B cell (primary cell): ENCODE measurements around the gene ARHGDIA. TPM values are rescaled to one million over a fixed set of nuclear protein-coding genes. Genes with fewer than 3 reads are reported as not detected.

ENCODE experiments used
- ATAC-seq: fragments of 200-7000 bp; cut with Tn5 transposase; one replicate; pipeline ENCODE4 v1.10.0; 2021; ENCODE audit warnings: low read depth, mild to moderate bottlenecking, moderate number of reproducible peaks, moderate library complexity
- CTCF ChIA-PET: fragments of 350-600 bp; sonication (Branson Sonifier 250); formaldehyde crosslinking; loops from one replicate; lab custom pipeline; 2021; ENCODE audit warnings: antibody characterized with exemption, inconsistent platforms; lab: Charles Lee
- POLR2A ChIA-PET: fragments of 350-600 bp; sonication (Branson Sonifier 250); formaldehyde crosslinking; loops from one replicate; lab custom pipeline; 2021; ENCODE audit warnings: antibody characterized with exemption; lab: Charles Lee
- DNase-seq: peaks from one replicate; pipeline ENCODE4 v3.0.0; 2013
- H2AFZ ChIP-seq: 2 replicates; pipeline ENCODE4 v1.6.1; 2012; ENCODE audit warnings: mild to moderate bottlenecking, low read depth, low read length; ENCODE audit not compliant: insufficient read depth, poor library complexity, severe bottlenecking
- H3K27ac ChIP-seq, 2 donors: 1 replicate in 1 of 2; 2 replicates in 1 of 2; pipeline ENCODE4 v1.5.1; 2012 to 2013; ENCODE audit warnings: low read length in 2 of 2, mild to moderate bottlenecking in 2 of 2, moderate library complexity in 1 of 2
- H3K27me3 ChIP-seq, 4 experiments: fragments of 200-600 bp in 1 of 4; sonication (generic) in 1 of 4; replicated peaks in 1 of 4; 1 replicate in 2 of 4; 2 replicates in 2 of 4; pipeline versions ENCODE4 v1.6.1 to v1.7.0; 2013 to 2016; ENCODE audit warnings: low read length in 3 of 4, mild to moderate bottlenecking in 2 of 4, mixed read lengths in 1 of 4, moderate library complexity in 1 of 4; ENCODE audit not compliant: insufficient read depth in 4 of 4, control insufficient read depth in 3 of 4; ENCODE audit errors: control extremely low read depth in 1 of 4
- H3K36me3 ChIP-seq, 2 experiments: replicated peaks in 1 of 2; 1 replicate in 1 of 2; 2 replicates in 1 of 2; pipeline versions ENCODE4 v1.6.1 to v1.7.1; 2013; ENCODE audit warnings: low read length in 1 of 2; ENCODE audit not compliant: insufficient read depth in 2 of 2, control insufficient read depth in 1 of 2; ENCODE audit errors: control extremely low read depth in 1 of 2, extremely low read depth in 1 of 2
- H3K4me1 ChIP-seq, 2 donors: fragments of 200-600 bp in 1 of 2; sonication (generic) in 1 of 2; 1 replicate in 1 of 2; 2 replicates in 1 of 2; pipeline versions ENCODE4 v1.5.1 to v1.6.1; 2013 to 2017; ENCODE audit warnings: low read length in 2 of 2; ENCODE audit not compliant: control insufficient read depth in 2 of 2, insufficient read depth in 2 of 2
- H3K4me2 ChIP-seq: replicated peaks from 2 replicates; pipeline ENCODE3; 2012; ENCODE audit warnings: mild to moderate bottlenecking, low read depth, low read length; ENCODE audit not compliant: poor library complexity, severe bottlenecking
- H3K4me3 ChIP-seq, 5 experiments: fragments of 200-600 bp in 1 of 5; sonication (generic) in 1 of 5; 1 replicate in 3 of 5; 2 replicates in 2 of 5; pipeline versions ENCODE4 v1.5.1 to v1.7.0; 2011 to 2016; ENCODE audit warnings: low read length in 4 of 5, mild to moderate bottlenecking in 4 of 5, low read depth in 2 of 5, control low read depth in 1 of 5, moderate library complexity in 1 of 5; ENCODE audit not compliant: insufficient read depth in 1 of 5; ENCODE audit errors: control extremely low read depth in 1 of 5, extremely low read depth in 1 of 5
- H3K79me2 ChIP-seq: fragments of 200-600 bp; sonication (generic); one replicate; pipeline ENCODE4 v1.6.0; 2016; ENCODE audit warnings: low read length; ENCODE audit not compliant: control insufficient read depth, insufficient read depth
- H3K9ac ChIP-seq: fragments of 200-600 bp; sonication (generic); 2 replicates; pipeline ENCODE4 v1.6.1; 2017; ENCODE audit warnings: mild to moderate bottlenecking, low read length, moderate library complexity
- H3K9me3 ChIP-seq, 3 donors: one replicate each; pipeline versions ENCODE4 v1.6.1 to v1.7.1; 2013; ENCODE audit warnings: low read length in 2 of 3; ENCODE audit not compliant: control insufficient read depth in 2 of 3, insufficient read depth in 1 of 3; ENCODE audit errors: control extremely low read depth in 1 of 3
- H4K20me1 ChIP-seq: 2 replicates; pipeline ENCODE4 v1.6.0; 2012; ENCODE audit warnings: mild to moderate bottlenecking, low read length; ENCODE audit not compliant: insufficient read depth, control insufficient read depth, poor library complexity, severe bottlenecking
- H3K27ac Mint-ChIP-seq: one replicate; pipeline ENCODE4 v1.8.0; 2021; ENCODE audit warnings: mixed read lengths
- H3K27me3 Mint-ChIP-seq: one replicate; pipeline ENCODE4 v1.8.0; 2021; ENCODE audit warnings: mixed read lengths
- H3K4me1 Mint-ChIP-seq: one replicate; pipeline ENCODE4 v1.8.0; 2021; ENCODE audit warnings: mixed read lengths
- H3K4me3 Mint-ChIP-seq: one replicate; pipeline ENCODE4 v1.8.0; 2021; ENCODE audit warnings: mixed read lengths
- H3K9me3 Mint-ChIP-seq: one replicate; pipeline ENCODE4 v1.8.0; 2022; ENCODE audit warnings: mixed read lengths; ENCODE audit not compliant: insufficient read depth
- CTCF ChIP-seq: fragments of 200-600 bp; IDR thresholded peaks from one replicate; pipeline ENCODE4 v1.8.0; 2022; ENCODE audit warnings: antibody characterized with exemption, mild to moderate bottlenecking
- EZH2 ChIP-seq: IDR thresholded peaks from 2 replicates; pipeline ENCODE4 v1.6.1; 2012; ENCODE audit warnings: borderline replicate concordance, low read depth, mild to moderate bottlenecking, moderate library complexity, low read length; ENCODE audit not compliant: insufficient read depth, poor library complexity, severe bottlenecking
- WGBS: methylation state at CpG from one replicate; pipeline ENCODE4 v1.1.5; 2013; ENCODE audit warnings: missing lambda C conversion rate; ENCODE audit not compliant: insufficient coverage; 5-methylcytosine and 5-hydroxymethylcytosine counted together
- intact Hi-C: fragments of 100-400 bp; cut with micrococcal nuclease; formaldehyde crosslinking; loops from one replicate; pipeline ENCODE4 v1.10.0; 2022
- polyA plus RNA-seq: library from polyadenylated mRNA; depleted of rRNA; stranded (reverse); fragments of >200 nt; gene quantifications from 2 replicates; pipeline ENCODE4 v1.2.3, GENCODE V29; 2012
- total RNA-seq, 2 donors: library from RNA; stranded (reverse); fragments of 120-200 nt in 1 of 2; gene quantifications; 1 replicate in 1 of 2; 2 replicates in 1 of 2; pipeline versions ENCODE4 v1.2.3 to v1.2.4, GENCODE V29; 2013 to 2022

ARHGDIA gene
- total and polyA plus RNA-seq, 2 donors (not counting 1 experiment from before 2014, with no cell fraction given) = 262 to 510 TPM

DNA sequence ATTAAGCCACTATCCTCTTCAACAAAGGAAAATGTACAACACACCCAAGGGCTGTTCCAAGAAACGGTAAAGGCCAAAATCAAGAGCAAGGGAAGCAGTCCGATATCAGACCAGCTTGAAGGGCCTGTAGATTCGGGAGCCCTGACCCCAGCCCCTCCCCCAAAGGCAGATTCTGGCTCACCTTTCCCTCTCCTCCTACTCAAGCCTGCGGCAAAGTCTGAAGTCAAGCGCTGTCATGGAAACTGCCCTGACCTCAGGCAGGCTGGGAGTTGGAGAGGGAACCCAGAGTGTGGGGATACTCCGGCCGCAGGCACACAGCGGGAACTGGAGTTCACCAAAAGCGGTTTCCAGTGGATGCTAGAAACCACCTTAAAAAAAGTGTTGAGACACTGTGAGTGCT is 18.5 kb upstream of the ARHGDIA start:
- WGBS = 91% methylated on average over 6 of the region's 9 CpGs
- ATAC-seq (no peak), DNase-seq (no peak)
- ChIA-PET CTCF (no interaction called here), POLR2A (interaction anchor here (0.6 kb wide), 1 partner anchor 979 kb away, joined by 4 read pairs; no protein-coding TSS in a partner anchor)
- Histone ChIP-seq H3K9me3 (no peaks in the 10 kb centered on the region), H3K27me3 (no peaks in the 10 kb centered on the region), H3K79me2 (peaks cover 50% of the 10 kb centered on the region), H3K36me3 (peaks cover 2 to 49% of the 10 kb centered on the region in 2 experiments), H2AFZ (no peak overlapping the region), H3K4me3 (no peak overlapping the region), H3K27ac (peak overlapping the region in 1 of 2 donors; percentile 11), H3K4me2 (peak overlapping the region; percentile 93), H3K4me1 (peaks cover 10 to 25% of the 10 kb centered on the region in 2 donors), H4K20me1 (peaks cover 16% of the 10 kb centered on the region), H3K9ac (no peak overlapping the region)
- no peak for TF ChIP-seq EZH2
- TF ChIP-seq CTCF = no peak
- H3K9me3 Mint-ChIP-seq = no peaks in the 10 kb centered on the region
- H3K4me3 Mint-ChIP-seq = peak overlapping the region; percentile 63
- peak overlapping the region; percentile 73 for H3K27ac Mint-ChIP-seq
- peaks cover 19% of the 10 kb centered on the region for H3K4me1 Mint-ChIP-seq
- intact Hi-C loops = loop anchor here (5.0 kb wide), 1 partner anchor 38 kb away; the partner anchor contains the start of gene MAFG
- no peaks in the 10 kb centered on the region for H3K27me3 Mint-ChIP-seq

GRCh38 chr17:81888988-81889595 is 18.0 kb upstream of the ARHGDIA start:
- H3K9me3 ChIP-seq = no peaks in the 10 kb centered on the region
- no peak for ATAC-seq
- no peak overlapping the region for H3K4me2 ChIP-seq
- H3K27me3 ChIP-seq = no peaks in the 10 kb centered on the region
- intact Hi-C loops = no loop called here
- no peak for TF ChIP-seq CTCF
- no peak for TF ChIP-seq EZH2
- Mint-ChIP-seq H3K9me3 (no peaks in the 10 kb centered on the region), H3K27me3 (no peaks in the 10 kb centered on the region), H3K27ac (peak overlapping the region; percentile 73), H3K4me3 (peak overlapping the region; percentile 63), H3K4me1 (peaks cover 19% of the 10 kb centered on the region)
- POLR2A ChIA-PET = interaction anchor here (0.6 to 1.4 kb wide), 3 partner anchors 11 to 979 kb away, joined by 3 to 4 read pairs (median 4); no protein-coding TSS in a partner anchor
- no peak overlapping the region for H3K4me3 ChIP-seq
- H2AFZ ChIP-seq = no peak overlapping the region
- H3K79me2 ChIP-seq = peaks cover 50% of the 10 kb centered on the region
- H3K27ac ChIP-seq = no peak overlapping the region
- WGBS = 99% methylated on average over 16 of the region's 16 CpGs
- CTCF ChIA-PET = no interaction called here
- DNase-seq = no peak
- no peak overlapping the region for H3K9ac ChIP-seq
- peaks cover 16% of the 10 kb centered on the region for H4K20me1 ChIP-seq
- peaks cover 2 to 51% of the 10 kb centered on the region in 2 experiments for H3K36me3 ChIP-seq
- peaks cover 10 to 25% of the 10 kb centered on the region in 2 donors for H3K4me1 ChIP-seq
